HepG2 (cell line): ENCODE measurements around the gene MRPL38. TPM values are rescaled to one million over a fixed set of nuclear protein-coding genes. Genes with fewer than 3 reads are reported as not detected.

Experiments used
- ATAC-seq: fragments of 200-7000 bp; cut with Tn5 transposase; 3 replicates; pipeline ENCODE4 v1.9.1; 2020; ENCODE audit warnings: mild to moderate bottlenecking, moderate library complexity
- BruUV-seq: library from RNA; stranded (reverse); fragments of 400-500 nt; replicated peaks from 2 replicates; lab custom pipeline; 2021; lab: Mats Ljungman, UMichigan
- CTCF ChIA-PET: fragments of 300-600 bp; formaldehyde crosslinking; extraction: SDS; loops from one replicate; lab custom pipeline; 2021; ENCODE audit warnings: low total read pairs, inconsistent platforms, low intra/inter-chr PET ratio; lab: Yijun Ruan, JAX
- POLR2A ChIA-PET: fragments of 350-600 bp; sonication (Branson Sonifier 250); formaldehyde crosslinking; loops from one replicate; lab custom pipeline; 2020; ENCODE audit warnings: antibody characterized with exemption, inconsistent platforms; lab: Yijun Ruan, JAX
- DNase-seq: peaks from one replicate; pipeline ENCODE4 v3.0.0-alpha.2; 2015; ENCODE audit warnings: low spot score
- FAIRE-seq: peaks from 3 replicates; lab custom pipeline; 2011; peaks lifted over from hg19 to GRCh38; lab: Jason Lieb, UNC
- H2AFZ ChIP-seq: one replicate; pipeline ENCODE4 v1.6.1; 2011; ENCODE audit warnings: low read length, inconsistent platforms
- H3K27ac ChIP-seq: fragments of 300-600 bp; 3 replicates; pipeline ENCODE4 v1.8.0; 2011; ENCODE audit warnings: mixed run types, mild to moderate bottlenecking, mixed read lengths, low read length, inconsistent platforms; ENCODE audit not compliant: insufficient read depth; ENCODE audit errors: extremely low read length
- H3K27me3 ChIP-seq, 2 experiments: fragments of 200-600 bp in 1 of 2; 2 replicates in 1 of 2; 3 replicates in 1 of 2; pipeline versions ENCODE4 v1.6.0 to v1.8.0; 2011; ENCODE audit warnings: low read length in 2 of 2, mild to moderate bottlenecking in 2 of 2, moderate library complexity in 2 of 2, inconsistent platforms in 1 of 2; ENCODE audit not compliant: insufficient read depth in 2 of 2, control insufficient read depth in 1 of 2
- H3K36me3 ChIP-seq, 2 experiments: fragments of 200-600 bp in 1 of 2; replicated peaks in 1 of 2; 2 replicates in 1 of 2; 3 replicates in 1 of 2; pipeline versions ENCODE4 v1.5.1 to v1.8.0; 2011; ENCODE audit warnings: low read length in 2 of 2, inconsistent platforms in 1 of 2; ENCODE audit not compliant: insufficient read depth in 2 of 2, control insufficient read depth in 1 of 2
- H3K4me1 ChIP-seq: 2 replicates; pipeline ENCODE4 v1.5.1; 2012; ENCODE audit warnings: low read length, inconsistent platforms; ENCODE audit not compliant: insufficient read depth
- H3K4me2 ChIP-seq: 2 replicates; pipeline ENCODE4 v1.6.0; 2011; ENCODE audit warnings: low read depth, low read length, inconsistent platforms
- H3K4me3 ChIP-seq, 3 experiments: fragments of 200-600 bp in 1 of 3; sonication (generic), shearing (Covaris generic) in 1 of 3; replicated peaks in 1 of 3; 2 replicates each; pipeline ENCODE4 v1.5.1; 2011 to 2016; ENCODE audit warnings: low read length in 3 of 3, inconsistent platforms in 2 of 3, low read depth in 2 of 3, mild to moderate bottlenecking in 2 of 3, control low read depth in 1 of 3, mixed read lengths in 1 of 3; ENCODE audit not compliant: insufficient read depth in 1 of 3
- H3K79me2 ChIP-seq: one replicate; pipeline ENCODE4 v1.6.1; 2011; ENCODE audit warnings: low read length, inconsistent platforms; ENCODE audit not compliant: insufficient read depth
- H3K9ac ChIP-seq: 2 replicates; pipeline ENCODE4 v1.6.0; 2011; ENCODE audit warnings: mild to moderate bottlenecking, low read depth, low read length, inconsistent platforms; ENCODE audit not compliant: insufficient read depth
- H3K9me3 ChIP-seq: 2 replicates; pipeline ENCODE4 v1.5.1; 2012; ENCODE audit warnings: mild to moderate bottlenecking, low read length
- H4K20me1 ChIP-seq: 2 replicates; pipeline ENCODE4 v1.6.0; 2011; ENCODE audit warnings: inconsistent platforms, mild to moderate bottlenecking, low read length, moderate library complexity; ENCODE audit not compliant: insufficient read depth
- HIC2 ChIP-seq: sonication (generic); formaldehyde crosslinking; IDR thresholded peaks from 2 replicates; pipeline ENCODE4 v1.9.0; 2022; ENCODE audit warnings: low read depth, missing genetic modification reagents
- NFE2L2 ChIP-seq: fragments of 150-350 bp; IDR thresholded peaks from 2 replicates; pipeline ENCODE4 v1.6.1; 2014; ENCODE audit warnings: low read length
- NFYC ChIP-seq: IDR thresholded peaks from 2 replicates; pipeline ENCODE4 v1.6.1; 2016; ENCODE audit warnings: missing genetic modification reagents, missing compliant biosample characterization
- ZEB1 ChIP-seq: IDR thresholded peaks from 2 replicates; pipeline ENCODE4 v1.6.1; 2012; ENCODE audit warnings: mild to moderate bottlenecking, low read depth, inconsistent platforms; ENCODE audit not compliant: insufficient replicate concordance
- ZNF546 ChIP-seq: sonication (generic); formaldehyde crosslinking; conservative IDR thresholded peaks from 2 replicates; pipeline ENCODE4 v1.8.1; 2023; ENCODE audit warnings: mild to moderate bottlenecking, missing genetic modification reagents
- ZNF772 ChIP-seq: sonication (generic); formaldehyde crosslinking; IDR thresholded peaks from 2 replicates; pipeline ENCODE4 v1.5.0; 2020; ENCODE audit warnings: mild to moderate bottlenecking, missing genetic modification reagents
- ZNF841 ChIP-seq: sonication (generic); formaldehyde crosslinking; IDR thresholded peaks from 2 replicates; pipeline ENCODE4 v1.8.1; 2023; ENCODE audit warnings: missing genetic modification reagents, borderline replicate concordance
- ZNF883 ChIP-seq: sonication (generic); formaldehyde crosslinking; IDR thresholded peaks from 2 replicates; pipeline ENCODE4 v1.5.1; 2020; ENCODE audit warnings: mild to moderate bottlenecking, missing genetic modification reagents; ENCODE audit errors: not compliant biosample characterization
- ZZZ3 ChIP-seq: sonication (generic); formaldehyde crosslinking; IDR thresholded peaks from 2 replicates; pipeline ENCODE4 v1.4.0; 2020; ENCODE audit warnings: missing genetic modification reagents, mild to moderate bottlenecking, borderline replicate concordance
- WGBS: methylation state at CpG from one replicate; pipeline ENCODE4 v1.1.6; 2017; ENCODE audit warnings: low lambda C conversion rate; 5-methylcytosine and 5-hydroxymethylcytosine counted together
- in situ Hi-C: cut with HindIII; loops from 2 replicates; pipeline ENCODE4 v1.10.0; 2017; ENCODE audit warnings: low pct_unique_long_range_greater_than_20kb; ENCODE audit not compliant: extremely low pct_ligation_motif_present
- intact Hi-C: fragments of 100-400 bp; cut with micrococcal nuclease; formaldehyde crosslinking; loops from one replicate; pipeline ENCODE4 v1.10.0; 2022; ENCODE audit not compliant: unreplicated experiment
- polyA plus RNA-seq, 8 experiments: library from polyadenylated mRNA; depleted of rRNA in 3 of 8; stranded (reverse) in 7 of 8; unstranded in 1 of 8; fragments of >200 nt; fragmentation: Illumina TruSeq in 4 of 8; extraction: Trizol in 4 of 8; gene quantifications; 2 replicates each; pipeline versions ENCODE4 v1.2.1 to v1.2.3, GENCODE V29; 2011 to 2016; ENCODE audit warnings: low read depth in 4 of 8, missing spikeins in 1 of 8, mixed read lengths in 1 of 8; ENCODE audit not compliant: insufficient read depth in 1 of 8
- total RNA-seq, 5 experiments: library from RNA; depleted of rRNA; stranded (reverse); fragments of >200 nt; fragmentation: Illumina TruSeq; extraction: Trizol; gene quantifications; 2 replicates each; pipeline ENCODE4 v1.2.3, GENCODE V29; 2016; ENCODE audit warnings: low read depth in 1 of 5
- TF ChIP-seq, protein P1 (sequence below): IDR thresholded peaks from 2 replicates; pipeline ENCODE4 v1.6.1; 2016; ENCODE audit warnings: low read depth
- TF ChIP-seq, protein P2 (sequence below): IDR thresholded peaks from 2 replicates; pipeline ENCODE4 v1.4.0; 2020; ENCODE audit warnings: mild to moderate bottlenecking, missing genetic modification reagents

Gene MRPL38
- total and polyA plus RNA-seq, 2 of the 13 experiments (the other 11 are each of a cell fraction or from before 2014, with no cell fraction given) = 83.7 to 125 TPM

GRCh38 chr17:75937652-75938051 is 33.0 kb upstream of the MRPL38 start:
- H3K27ac ChIP-seq = no peak overlapping the region
- FAIRE-seq = no peak
- no peaks in the 10 kb centered on the region for H3K36me3 ChIP-seq
- 78% methylated on average over 13 of the region's 13 CpGs for WGBS
- CTCF ChIA-PET = no interaction called here
- BruUV-seq = no TSS peak
- POLR2A ChIA-PET = interaction anchor here (1.3 kb wide), 1 partner anchor 32 kb away, joined by 3 read pairs; no protein-coding TSS in a partner anchor
- H3K4me3 ChIP-seq = no peak overlapping the region
- no peaks in the 10 kb centered on the region for H3K79me2 ChIP-seq
- in situ Hi-C loops = no loop called here
- no peak overlapping the region for H3K9ac ChIP-seq
- no peaks in the 10 kb centered on the region; a peak in 1 of 5 replicates for H3K27me3 ChIP-seq
- no peak for DNase-seq
- H3K4me2 ChIP-seq = no peak overlapping the region
- H2AFZ ChIP-seq = no peak overlapping the region
- intact Hi-C loops = no loop called here
- ATAC-seq = no peak
- no peaks in the 10 kb centered on the region for H3K9me3 ChIP-seq
- H4K20me1 ChIP-seq = no peaks in the 10 kb centered on the region
- peaks cover 27% of the 10 kb centered on the region for H3K4me1 ChIP-seq
- TF ChIP-seq NFYC (no peak), NFE2L2 (no peak), HIC2 (CRISPR knock-in tag) (no peak), ZNF841 (CRISPR knock-in tag) (no peak), ZEB1 (no peak), ZNF546 (CRISPR knock-in tag) (no peak), ZNF772 (CRISPR knock-in tag) (no peak), ZNF883 (CRISPR knock-in tag) (no peak), ZZZ3 (no peak)
- TF ChIP-seq, protein P1, sequence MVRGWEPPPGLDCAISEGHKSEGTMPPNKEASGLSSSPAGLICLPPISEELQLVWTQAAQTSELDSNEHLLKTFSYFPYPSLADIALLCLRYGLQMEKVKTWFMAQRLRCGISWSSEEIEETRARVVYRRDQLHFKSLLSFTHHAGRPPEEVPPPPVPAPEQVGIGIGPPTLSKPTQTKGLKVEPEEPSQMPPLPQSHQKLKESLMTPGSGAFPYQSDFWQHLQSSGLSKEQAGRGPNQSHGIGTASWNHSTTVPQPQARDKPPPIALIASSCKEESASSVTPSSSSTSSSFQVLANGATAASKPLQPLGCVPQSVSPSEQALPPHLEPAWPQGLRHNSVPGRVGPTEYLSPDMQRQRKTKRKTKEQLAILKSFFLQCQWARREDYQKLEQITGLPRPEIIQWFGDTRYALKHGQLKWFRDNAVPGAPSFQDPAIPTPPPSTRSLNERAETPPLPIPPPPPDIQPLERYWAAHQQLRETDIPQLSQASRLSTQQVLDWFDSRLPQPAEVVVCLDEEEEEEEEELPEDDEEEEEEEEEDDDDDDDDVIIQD (CRISPR knock-in tag) = no peak
- TF ChIP-seq, protein P2, sequence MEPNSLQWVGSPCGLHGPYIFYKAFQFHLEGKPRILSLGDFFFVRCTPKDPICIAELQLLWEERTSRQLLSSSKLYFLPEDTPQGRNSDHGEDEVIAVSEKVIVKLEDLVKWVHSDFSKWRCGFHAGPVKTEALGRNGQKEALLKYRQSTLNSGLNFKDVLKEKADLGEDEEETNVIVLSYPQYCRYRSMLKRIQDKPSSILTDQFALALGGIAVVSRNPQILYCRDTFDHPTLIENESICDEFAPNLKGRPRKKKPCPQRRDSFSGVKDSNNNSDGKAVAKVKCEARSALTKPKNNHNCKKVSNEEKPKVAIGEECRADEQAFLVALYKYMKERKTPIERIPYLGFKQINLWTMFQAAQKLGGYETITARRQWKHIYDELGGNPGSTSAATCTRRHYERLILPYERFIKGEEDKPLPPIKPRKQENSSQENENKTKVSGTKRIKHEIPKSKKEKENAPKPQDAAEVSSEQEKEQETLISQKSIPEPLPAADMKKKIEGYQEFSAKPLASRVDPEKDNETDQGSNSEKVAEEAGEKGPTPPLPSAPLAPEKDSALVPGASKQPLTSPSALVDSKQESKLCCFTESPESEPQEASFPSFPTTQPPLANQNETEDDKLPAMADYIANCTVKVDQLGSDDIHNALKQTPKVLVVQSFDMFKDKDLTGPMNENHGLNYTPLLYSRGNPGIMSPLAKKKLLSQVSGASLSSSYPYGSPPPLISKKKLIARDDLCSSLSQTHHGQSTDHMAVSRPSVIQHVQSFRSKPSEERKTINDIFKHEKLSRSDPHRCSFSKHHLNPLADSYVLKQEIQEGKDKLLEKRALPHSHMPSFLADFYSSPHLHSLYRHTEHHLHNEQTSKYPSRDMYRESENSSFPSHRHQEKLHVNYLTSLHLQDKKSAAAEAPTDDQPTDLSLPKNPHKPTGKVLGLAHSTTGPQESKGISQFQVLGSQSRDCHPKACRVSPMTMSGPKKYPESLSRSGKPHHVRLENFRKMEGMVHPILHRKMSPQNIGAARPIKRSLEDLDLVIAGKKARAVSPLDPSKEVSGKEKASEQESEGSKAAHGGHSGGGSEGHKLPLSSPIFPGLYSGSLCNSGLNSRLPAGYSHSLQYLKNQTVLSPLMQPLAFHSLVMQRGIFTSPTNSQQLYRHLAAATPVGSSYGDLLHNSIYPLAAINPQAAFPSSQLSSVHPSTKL (CRISPR knock-in tag) = no peak
